ENCODE data around the gene EFHC1.

Gene EFHC1

DNA sequence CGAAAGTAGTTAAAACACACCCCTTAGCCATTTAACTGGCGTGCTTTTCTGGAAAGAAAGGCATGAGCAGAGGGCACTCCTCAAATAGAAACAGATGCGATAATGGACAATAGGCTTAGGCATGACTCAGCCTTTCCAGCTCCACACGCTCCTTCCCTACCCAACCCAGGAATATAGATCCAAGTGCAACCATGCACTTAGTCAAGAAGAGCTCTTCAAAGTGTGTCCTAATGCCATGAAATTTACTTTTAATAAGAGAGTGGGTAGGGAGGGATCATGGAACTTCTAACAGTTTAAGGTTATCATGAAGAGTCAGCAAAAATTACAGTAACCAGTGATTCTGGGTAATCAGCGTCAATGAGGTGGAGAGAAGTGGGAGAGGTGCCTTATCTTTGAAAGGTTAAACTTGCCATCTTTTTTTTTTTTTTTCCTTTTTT lies 2.4 kb upstream of the EFHC1 start:
- no peaks in the 10 kb centered on the region for H3K36me3 ChIP-seq (ENCODE audit: low read depth)
- TF ChIP-seq, protein P1, sequence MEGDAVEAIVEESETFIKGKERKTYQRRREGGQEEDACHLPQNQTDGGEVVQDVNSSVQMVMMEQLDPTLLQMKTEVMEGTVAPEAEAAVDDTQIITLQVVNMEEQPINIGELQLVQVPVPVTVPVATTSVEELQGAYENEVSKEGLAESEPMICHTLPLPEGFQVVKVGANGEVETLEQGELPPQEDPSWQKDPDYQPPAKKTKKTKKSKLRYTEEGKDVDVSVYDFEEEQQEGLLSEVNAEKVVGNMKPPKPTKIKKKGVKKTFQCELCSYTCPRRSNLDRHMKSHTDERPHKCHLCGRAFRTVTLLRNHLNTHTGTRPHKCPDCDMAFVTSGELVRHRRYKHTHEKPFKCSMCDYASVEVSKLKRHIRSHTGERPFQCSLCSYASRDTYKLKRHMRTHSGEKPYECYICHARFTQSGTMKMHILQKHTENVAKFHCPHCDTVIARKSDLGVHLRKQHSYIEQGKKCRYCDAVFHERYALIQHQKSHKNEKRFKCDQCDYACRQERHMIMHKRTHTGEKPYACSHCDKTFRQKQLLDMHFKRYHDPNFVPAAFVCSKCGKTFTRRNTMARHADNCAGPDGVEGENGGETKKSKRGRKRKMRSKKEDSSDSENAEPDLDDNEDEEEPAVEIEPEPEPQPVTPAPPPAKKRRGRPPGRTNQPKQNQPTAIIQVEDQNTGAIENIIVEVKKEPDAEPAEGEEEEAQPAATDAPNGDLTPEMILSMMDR (IDR thresholded peaks at IDR 0.05; ENCODE audit: poor library complexity, severe bottlenecking): no peak
- no peaks in the 10 kb centered on the region for H3K27me3 ChIP-seq (ENCODE audit: insufficient read depth, poor library complexity, severe bottlenecking)
- ATAC-seq (ENCODE audit: low read depth) (peak; percentile 37; the same call in 1 of the 3 replicates), DNase-seq (ENCODE audit: low spot score) (no peak)
- peaks cover 23% of the 10 kb centered on the region for H3K4me1 ChIP-seq (ENCODE audit: insufficient read depth, poor library complexity, severe bottlenecking)
- no peak overlapping the region for H3K4me3 ChIP-seq (ENCODE audit: severe bottlenecking)
- peak overlapping the region; percentile 70 for H3K27ac ChIP-seq (ENCODE audit: poor library complexity, severe bottlenecking)
- H3K9me3 ChIP-seq (ENCODE audit: severe bottlenecking): no peaks in the 10 kb centered on the region

DNA sequence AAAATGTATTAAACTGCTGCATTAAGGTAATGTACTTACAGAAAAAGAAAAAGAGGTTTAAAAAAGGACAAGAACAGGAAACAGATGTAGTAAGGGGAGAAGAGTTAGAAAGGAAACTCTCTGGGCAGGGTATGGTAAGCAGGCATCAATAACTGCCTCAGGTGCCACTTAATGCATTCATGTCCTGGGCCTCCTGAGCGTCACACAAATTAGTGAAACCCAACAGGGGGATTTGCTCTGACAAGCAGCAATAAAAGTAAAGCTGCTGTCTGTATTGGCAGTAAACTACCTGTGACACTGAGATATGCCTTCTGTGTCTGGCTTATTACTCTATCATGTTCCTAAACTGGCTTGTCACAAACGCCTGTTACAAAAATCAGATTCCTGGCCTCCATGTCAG lies 1.5 kb upstream of the EFHC1 start:
- DNase-seq (ENCODE audit: low spot score) (no peak), ATAC-seq (ENCODE audit: low read depth) (no peak)
- Histone ChIP-seq H3K4me3 (ENCODE audit: severe bottlenecking) (no peak overlapping the region), H3K27me3 (ENCODE audit: insufficient read depth, poor library complexity, severe bottlenecking) (no peaks in the 10 kb centered on the region), H3K36me3 (ENCODE audit: low read depth) (no peaks in the 10 kb centered on the region), H3K4me1 (ENCODE audit: insufficient read depth, poor library complexity, severe bottlenecking) (peaks cover 29% of the 10 kb centered on the region), H3K9me3 (ENCODE audit: severe bottlenecking) (no peaks in the 10 kb centered on the region), H3K27ac (ENCODE audit: poor library complexity, severe bottlenecking) (peak overlapping the region; percentile 70)
- TF ChIP-seq, protein P1 (IDR thresholded peaks at IDR 0.05; ENCODE audit: poor library complexity, severe bottlenecking): no peak

DNA sequence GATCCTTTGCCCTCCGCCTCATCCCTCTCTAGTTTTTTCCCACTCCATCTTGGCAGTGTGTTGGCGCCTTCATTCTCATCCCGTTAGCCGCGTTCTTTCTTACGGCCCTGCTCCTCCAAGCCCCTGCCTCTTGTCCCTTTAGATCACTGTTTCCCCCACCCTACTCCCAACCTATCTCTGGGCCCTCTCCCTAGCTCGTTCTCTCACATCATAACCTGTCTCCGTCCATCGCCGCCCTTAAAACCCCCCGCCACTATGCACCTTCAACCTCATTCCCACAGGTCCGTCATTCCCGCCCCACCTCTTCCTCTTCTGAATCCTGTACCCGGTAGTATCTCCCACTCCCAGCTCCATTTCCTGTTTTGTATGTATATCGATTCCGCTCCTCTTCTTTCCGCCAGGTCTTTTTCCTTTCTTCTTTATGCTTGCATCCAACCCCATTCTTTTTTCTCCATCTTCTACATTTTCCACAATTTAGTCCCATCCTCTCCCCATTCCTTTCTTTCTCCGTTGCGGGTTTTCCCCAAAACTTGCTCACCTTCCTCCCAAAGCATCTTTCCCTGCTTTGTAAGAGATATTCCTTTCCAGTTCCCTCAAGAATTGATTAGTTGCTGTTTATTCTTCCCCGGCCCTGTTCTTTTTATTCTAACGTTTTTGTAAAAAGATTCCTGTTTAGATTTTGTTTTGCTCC lies 671 bp downstream of the EFHC1 start:
- Histone ChIP-seq H3K9me3 (ENCODE audit: severe bottlenecking) (no peaks in the 10 kb centered on the region), H3K27me3 (ENCODE audit: insufficient read depth, poor library complexity, severe bottlenecking) (no peaks in the 10 kb centered on the region), H3K36me3 (ENCODE audit: low read depth) (peaks cover 5% of the 10 kb centered on the region; the same call in 1 of the 2 replicates), H3K4me3 (ENCODE audit: severe bottlenecking) (peak overlapping the region; percentile 55), H3K27ac (ENCODE audit: poor library complexity, severe bottlenecking) (peak overlapping the region; percentile 70), H3K4me1 (ENCODE audit: insufficient read depth, poor library complexity, severe bottlenecking) (peaks cover 44% of the 10 kb centered on the region)
- DNase-seq (ENCODE audit: low spot score) (no peak), ATAC-seq (ENCODE audit: low read depth) (peak; percentile 46)
- TF ChIP-seq, protein P1 (IDR thresholded peaks at IDR 0.05; ENCODE audit: poor library complexity, severe bottlenecking): no peak

DNA sequence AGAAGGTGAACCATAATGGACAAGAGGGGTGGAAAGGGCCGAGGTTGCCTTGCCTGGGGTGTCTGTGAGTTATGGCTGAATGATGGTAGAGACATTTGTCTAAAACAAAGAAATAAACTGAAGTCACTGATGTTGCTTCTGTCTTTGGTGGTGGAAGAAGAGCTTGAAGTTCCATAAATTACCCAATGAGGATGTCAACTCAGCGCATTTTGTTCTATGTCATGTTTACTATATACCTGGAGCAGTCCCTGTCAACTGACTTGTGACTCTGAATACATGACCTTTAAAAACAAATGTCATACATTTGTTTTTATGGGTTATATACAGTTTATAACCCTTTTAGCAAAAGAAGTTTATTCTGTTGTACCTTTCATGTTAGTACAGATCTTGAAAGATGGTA lies 2.0 kb downstream of the EFHC1 start:
- no peaks in the 10 kb centered on the region for H3K9me3 ChIP-seq (ENCODE audit: severe bottlenecking)
- H3K36me3 ChIP-seq (ENCODE audit: low read depth): peaks cover 5% of the 10 kb centered on the region; the same call in 1 of the 2 replicates
- TF ChIP-seq, protein P1 (IDR thresholded peaks at IDR 0.05; ENCODE audit: poor library complexity, severe bottlenecking): no peak
- peaks cover 32% of the 10 kb centered on the region for H3K4me1 ChIP-seq (ENCODE audit: insufficient read depth, poor library complexity, severe bottlenecking)
- peak overlapping the region; percentile 93 for H3K27ac ChIP-seq (ENCODE audit: poor library complexity, severe bottlenecking)
- no peaks in the 10 kb centered on the region for H3K27me3 ChIP-seq (ENCODE audit: insufficient read depth, poor library complexity, severe bottlenecking)
- no peak for ATAC-seq (ENCODE audit: low read depth)
- no peak overlapping the region for H3K4me3 ChIP-seq (ENCODE audit: severe bottlenecking)
- no peak for DNase-seq (ENCODE audit: low spot score)

DNA sequence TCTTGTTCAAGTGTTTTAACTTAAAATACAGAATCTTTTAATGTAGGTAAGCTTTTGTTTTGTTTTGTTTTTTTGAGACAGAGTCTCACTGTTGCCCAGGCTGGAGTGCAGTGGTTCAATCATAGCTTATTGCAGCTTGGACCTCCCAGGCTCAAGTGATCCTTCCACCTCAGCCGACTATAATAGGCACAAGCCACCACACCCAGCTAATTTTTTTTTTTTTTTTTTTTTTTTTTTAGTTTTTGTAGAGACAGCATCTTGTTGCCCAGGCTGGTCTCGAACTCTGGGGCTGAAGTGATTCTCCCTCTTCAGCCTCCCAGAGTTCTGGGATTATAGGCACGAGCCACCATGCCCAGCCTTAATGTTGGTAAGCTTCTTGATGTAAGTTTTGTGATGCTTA lies 3.3 kb downstream of the EFHC1 start:
- Histone ChIP-seq H3K4me1 (ENCODE audit: insufficient read depth, poor library complexity, severe bottlenecking) (peaks cover 25% of the 10 kb centered on the region), H3K36me3 (ENCODE audit: low read depth) (peaks cover 5% of the 10 kb centered on the region; the same call in 1 of the 2 replicates), H3K9me3 (ENCODE audit: severe bottlenecking) (no peaks in the 10 kb centered on the region), H3K27me3 (ENCODE audit: insufficient read depth, poor library complexity, severe bottlenecking) (no peaks in the 10 kb centered on the region), H3K27ac (ENCODE audit: poor library complexity, severe bottlenecking) (peak overlapping the region; percentile 93), H3K4me3 (ENCODE audit: severe bottlenecking) (no peak overlapping the region)
- TF ChIP-seq, protein P1 (IDR thresholded peaks at IDR 0.05; ENCODE audit: poor library complexity, severe bottlenecking): no peak
- DNase-seq (ENCODE audit: low spot score): no peak
- no peak for ATAC-seq (ENCODE audit: low read depth)

Measured in RWPE2 (cell line).